ENCODE results near the gene DNAH2. TPM values are rescaled to one million over a fixed set of nuclear protein-coding genes. Genes with fewer than 3 reads are reported as not detected.

The DNAH2 gene
- total and polyA plus RNA-seq, 2 of the 4 experiments (the other 2 are of a cell fraction): under 0.01 to 0.02 TPM

DNA sequence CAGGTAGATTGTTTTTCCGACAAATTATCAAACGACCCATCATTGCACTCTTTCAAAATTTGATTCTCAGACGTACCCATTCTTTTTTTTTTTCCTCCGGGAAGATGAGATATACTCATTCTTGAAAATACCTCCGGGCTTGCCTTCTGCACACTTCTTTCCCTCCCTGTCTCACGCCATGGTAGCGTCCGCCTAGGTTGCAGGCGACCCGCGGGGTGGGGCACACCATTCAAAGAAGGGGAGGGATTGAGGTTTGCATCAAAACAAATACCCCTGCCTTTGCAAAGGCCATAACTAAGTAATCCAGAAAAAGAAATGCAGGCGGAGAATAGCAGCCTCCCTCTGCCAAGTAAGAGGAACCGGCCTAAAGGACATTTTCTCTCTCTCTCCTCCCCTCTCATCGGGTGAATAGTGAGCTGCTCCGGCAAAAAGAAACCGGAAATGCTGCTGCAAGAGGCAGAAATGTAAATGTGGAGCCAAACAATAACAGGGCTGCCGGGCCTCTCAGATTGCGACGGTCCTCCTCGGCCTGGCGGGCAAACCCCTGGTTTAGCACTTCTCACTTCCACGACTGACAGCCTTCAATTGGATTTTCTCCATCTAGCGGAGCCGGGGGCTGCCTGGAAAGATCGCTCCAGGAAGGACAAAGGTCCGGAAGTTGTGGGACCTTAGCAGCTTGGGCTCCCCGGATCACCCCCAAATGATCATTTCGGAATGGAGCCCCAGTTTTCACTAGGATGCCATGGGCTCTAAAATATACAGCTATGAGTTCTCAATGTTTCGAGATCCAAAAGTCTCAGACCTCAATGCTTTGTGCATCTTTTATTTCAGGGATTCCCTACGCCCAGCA, 31.1 kb upstream of the DNAH2 start (continued):
- TF ChIP-seq, protein P1, sequence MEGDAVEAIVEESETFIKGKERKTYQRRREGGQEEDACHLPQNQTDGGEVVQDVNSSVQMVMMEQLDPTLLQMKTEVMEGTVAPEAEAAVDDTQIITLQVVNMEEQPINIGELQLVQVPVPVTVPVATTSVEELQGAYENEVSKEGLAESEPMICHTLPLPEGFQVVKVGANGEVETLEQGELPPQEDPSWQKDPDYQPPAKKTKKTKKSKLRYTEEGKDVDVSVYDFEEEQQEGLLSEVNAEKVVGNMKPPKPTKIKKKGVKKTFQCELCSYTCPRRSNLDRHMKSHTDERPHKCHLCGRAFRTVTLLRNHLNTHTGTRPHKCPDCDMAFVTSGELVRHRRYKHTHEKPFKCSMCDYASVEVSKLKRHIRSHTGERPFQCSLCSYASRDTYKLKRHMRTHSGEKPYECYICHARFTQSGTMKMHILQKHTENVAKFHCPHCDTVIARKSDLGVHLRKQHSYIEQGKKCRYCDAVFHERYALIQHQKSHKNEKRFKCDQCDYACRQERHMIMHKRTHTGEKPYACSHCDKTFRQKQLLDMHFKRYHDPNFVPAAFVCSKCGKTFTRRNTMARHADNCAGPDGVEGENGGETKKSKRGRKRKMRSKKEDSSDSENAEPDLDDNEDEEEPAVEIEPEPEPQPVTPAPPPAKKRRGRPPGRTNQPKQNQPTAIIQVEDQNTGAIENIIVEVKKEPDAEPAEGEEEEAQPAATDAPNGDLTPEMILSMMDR (conservative IDR thresholded peaks at IDR 0.05; ENCODE audit: low read depth, low read length): no peak
